Stimulated activated CD8-positive, alpha-beta memory T cell treated with anti-CD3 and anti-CD28 coated beads, Interleukin-12 subunit alpha, Interleukin-12 subunit beta, amount 100 ng/mL, for 24 hours (primary cell): ENCODE data around the gene SOS1.
"Not testable (repeated sequence)": the region's sequence is repeated elsewhere in the genome, so short reads cannot be mapped to it uniquely, and the experiment has no call there.

Experiments
- DNase-seq: peaks from one replicate; pipeline ENCODE4 v3.0.0-alpha.2; 2020; ENCODE audit errors: extremely low read depth

Gene SOS1

GRCh38 chr2:39139511-39140237, 18.8 kb upstream of the SOS1 start:
- DNase-seq, result no peak

- no peak for DNase-seq
Measured at GRCh38 chr2:39138837-39139211, 18.0 kb upstream of the SOS1 start.

GRCh38 chr2:39138187-39138836, 17.5 kb upstream of the SOS1 start:
- DNase-seq, result not testable (repeated sequence)

- no peak for DNase-seq
Measured at GRCh38 chr2:39136799-39137198, 15.9 kb upstream of the SOS1 start.

GRCh38 chr2:39135690-39136259, 14.9 kb upstream of the SOS1 start:
- DNase-seq, result no peak

GRCh38 chr2:39133215-39133851, 12.5 kb upstream of the SOS1 start:
- no peak for DNase-seq

GRCh38 chr2:39128919-39129391, 8.1 kb upstream of the SOS1 start:
- no peak for DNase-seq

GRCh38 chr2:39127973-39128372, 7.1 kb upstream of the SOS1 start:
- DNase-seq, result no peak

- DNase-seq, result no peak
Measured at GRCh38 chr2:39124746-39125057, 3.9 kb upstream of the SOS1 start.

GRCh38 chr2:39124000-39124745, 3.3 kb upstream of the SOS1 start:
- peak; percentile 88 for DNase-seq

GRCh38 chr2:39123436-39123999, 2.7 kb upstream of the SOS1 start:
- DNase-seq, result no peak

GRCh38 chr2:39121523-39122063, 742 bp upstream of the SOS1 start:
- no peak for DNase-seq

- DNase-seq, result no peak
Measured at GRCh38 chr2:39120521-39120770, 405 bp downstream of the SOS1 start.

GRCh38 chr2:39119732-39120520, 925 bp downstream of the SOS1 start:
- DNase-seq, result no peak

- DNase-seq, result no peak
Measured at GRCh38 chr2:39118786-39119499, 1.9 kb downstream of the SOS1 start.

GRCh38 chr2:39115556-39115955, 5.3 kb downstream of the SOS1 start:
- no peak for DNase-seq

- no peak for DNase-seq
Measured at GRCh38 chr2:39114771-39115170, 6.1 kb downstream of the SOS1 start.

- DNase-seq, result no peak
Measured at GRCh38 chr2:39109537-39109936, 11.3 kb downstream of the SOS1 start.

GRCh38 chr2:39108377-39108776, 12.5 kb downstream of the SOS1 start:
- DNase-seq, result no peak

- DNase-seq, result no peak
Measured at GRCh38 chr2:39107724-39108273, 13.1 kb downstream of the SOS1 start.
